Thymus (tissue), 11 donors: ENCODE measurements around the gene LRRC8A. TPM values are rescaled to one million over a fixed set of nuclear protein-coding genes. Genes with fewer than 3 reads are reported as not detected.

Experiments
- DNase-seq, 9 donors: peaks; one replicate each; pipeline ENCODE4 v3.0.0-alpha.2; 2013; ENCODE audit warnings: low spot score in 9 of 9, low read depth in 6 of 9, missing footprints in 1 of 9
- H3K27ac ChIP-seq, 2 donors: one replicate each; pipeline ENCODE4 v1.5.1; 2013; ENCODE audit warnings: control low read depth in 1 of 2, low read depth in 1 of 2, low read length in 1 of 2, mild to moderate bottlenecking in 1 of 2, moderate library complexity in 1 of 2
- H3K27me3 ChIP-seq, 2 donors: one replicate each; pipeline ENCODE4 v1.5.1; 2013; ENCODE audit warnings: low read length in 1 of 2; ENCODE audit not compliant: control insufficient read depth in 2 of 2, insufficient read depth in 1 of 2
- H3K36me3 ChIP-seq, 2 donors: one replicate each; pipeline ENCODE4 v1.5.1; 2013; ENCODE audit warnings: low read length in 1 of 2, mild to moderate bottlenecking in 1 of 2, moderate library complexity in 1 of 2; ENCODE audit not compliant: control insufficient read depth in 2 of 2, insufficient read depth in 2 of 2
- H3K4me1 ChIP-seq, 2 donors: one replicate each; pipeline ENCODE4 v1.5.1; 2013; ENCODE audit warnings: low read length in 2 of 2; ENCODE audit not compliant: control insufficient read depth in 2 of 2, insufficient read depth in 2 of 2
- H3K4me3 ChIP-seq, 2 donors: one replicate each; pipeline ENCODE4 v1.5.1; 2013; ENCODE audit warnings: low read length in 2 of 2, control low read depth in 1 of 2, mild to moderate bottlenecking in 1 of 2
- H3K9me3 ChIP-seq, 2 donors: one replicate each; pipeline ENCODE4 v1.5.1; 2013; ENCODE audit warnings: low read length in 1 of 2, mild to moderate bottlenecking in 1 of 2; ENCODE audit not compliant: control insufficient read depth in 2 of 2, insufficient read depth in 1 of 2
- WGBS: extraction: QIAGEN DNeasy Blood & Tissue Kit; methylation state at CpG from one replicate; pipeline ENCODE4 v1.1.7; 2013; 5-methylcytosine and 5-hydroxymethylcytosine counted together
- polyA plus RNA-seq: library from polyadenylated mRNA; stranded (reverse); fragments of 200-250 nt; gene quantifications from one replicate; pipeline ENCODE4 v1.2.3, GENCODE V29; 2013
- total RNA-seq: library from RNA; stranded (reverse); fragments of 120-200 nt; gene quantifications from one replicate; pipeline ENCODE4 v1.2.4, GENCODE V29; 2013
- donor health status: healthy.

LRRC8A gene
- total and polyA plus RNA-seq, 2 donors = 9.5 to 10.3 TPM

DNA sequence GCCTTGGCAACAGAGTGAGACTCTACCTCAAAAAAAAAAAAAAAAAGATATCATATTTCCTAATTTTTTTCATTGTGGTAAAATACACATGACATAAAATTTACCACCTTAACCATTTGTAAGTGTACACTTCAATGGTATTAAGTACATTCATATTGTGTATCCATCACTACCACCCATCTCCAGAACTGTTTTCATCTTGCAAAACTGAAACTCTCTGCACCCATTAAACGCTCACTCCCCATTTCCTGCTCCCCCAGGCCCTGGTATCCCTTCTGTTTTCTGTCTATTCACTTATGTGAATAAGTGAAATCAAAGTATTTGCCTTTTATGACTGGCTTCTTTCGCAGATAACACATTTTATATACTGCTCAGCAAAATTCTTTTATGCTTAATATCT lies 12.8 kb downstream of the LRRC8A start:
- Histone ChIP-seq H3K27ac (no peak overlapping the region), H3K4me1 (peaks cover 16 to 25% of the 10 kb centered on the region in 2 donors), H3K27me3 (no peaks in the 10 kb centered on the region), H3K36me3 (peaks cover 46 to 61% of the 10 kb centered on the region in 2 donors), H3K4me3 (no peak overlapping the region), H3K9me3 (no peaks in the 10 kb centered on the region)
- 92% methylated on average over 2 of the region's 2 CpGs for WGBS
- DNase-seq = no peak

DNA sequence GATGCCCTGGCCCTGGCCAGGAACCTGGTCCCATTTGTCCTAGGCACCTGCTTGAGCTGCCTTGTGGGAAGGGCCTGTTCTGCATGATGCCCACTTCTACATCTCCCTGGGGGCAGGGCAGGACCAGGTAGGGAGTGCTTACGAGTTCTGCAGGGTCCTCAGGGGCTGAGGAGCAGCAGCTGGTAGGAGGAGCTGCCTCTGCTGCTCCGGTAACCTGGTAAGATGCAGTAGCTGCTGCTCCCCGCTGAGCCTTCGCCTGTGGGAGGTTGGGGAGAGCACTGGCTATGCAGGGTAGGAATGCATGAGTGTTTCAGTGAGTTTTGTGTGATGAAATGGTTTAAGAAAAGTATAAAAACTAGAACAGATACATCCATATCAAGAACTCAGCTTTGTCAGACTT lies 13.6 kb downstream of the LRRC8A start:
- peaks cover 48 to 55% of the 10 kb centered on the region in 2 donors for H3K36me3 ChIP-seq
- peaks cover 22 to 33% of the 10 kb centered on the region in 2 donors for H3K4me1 ChIP-seq
- WGBS = 95% methylated on average over 4 of the region's 4 CpGs
- no peaks in the 10 kb centered on the region for H3K27me3 ChIP-seq
- no peak overlapping the region for H3K4me3 ChIP-seq
- no peak overlapping the region for H3K27ac ChIP-seq
- no peaks in the 10 kb centered on the region for H3K9me3 ChIP-seq
- DNase-seq = no peak

DNA sequence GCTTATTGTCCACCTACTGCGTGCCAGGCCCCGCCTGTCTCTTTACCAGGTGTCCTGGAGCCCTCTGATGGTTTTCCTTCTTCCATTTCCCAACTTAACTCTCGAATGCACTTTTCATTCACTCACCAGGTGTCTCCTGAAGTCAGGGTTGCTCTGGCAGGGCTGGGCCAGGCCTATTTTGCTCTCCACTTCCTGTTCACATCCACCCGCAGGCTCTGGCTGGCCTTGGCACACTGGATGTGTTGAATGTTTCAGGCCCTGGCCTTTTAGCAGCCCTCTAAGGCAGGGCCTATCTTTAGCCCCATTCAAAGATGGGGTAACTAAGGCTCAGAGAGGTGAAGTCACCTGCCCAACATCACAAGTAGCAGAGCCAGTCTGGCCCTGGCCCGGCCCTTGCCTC lies 16.4 kb downstream of the LRRC8A start:
- Histone ChIP-seq H3K9me3 (peaks cover 0 to 2% of the 10 kb centered on the region in 2 donors), H3K36me3 (peaks cover 26 to 31% of the 10 kb centered on the region in 2 donors), H3K27ac (peak overlapping the region; percentile 86 to 90), H3K4me1 (peaks cover 39 to 57% of the 10 kb centered on the region in 2 donors), H3K4me3 (no peak overlapping the region), H3K27me3 (no peaks in the 10 kb centered on the region)
- peak in 1 of 9 donors; percentile 29 for DNase-seq
- WGBS = 70% methylated on average over 5 of the region's 5 CpGs

DNA sequence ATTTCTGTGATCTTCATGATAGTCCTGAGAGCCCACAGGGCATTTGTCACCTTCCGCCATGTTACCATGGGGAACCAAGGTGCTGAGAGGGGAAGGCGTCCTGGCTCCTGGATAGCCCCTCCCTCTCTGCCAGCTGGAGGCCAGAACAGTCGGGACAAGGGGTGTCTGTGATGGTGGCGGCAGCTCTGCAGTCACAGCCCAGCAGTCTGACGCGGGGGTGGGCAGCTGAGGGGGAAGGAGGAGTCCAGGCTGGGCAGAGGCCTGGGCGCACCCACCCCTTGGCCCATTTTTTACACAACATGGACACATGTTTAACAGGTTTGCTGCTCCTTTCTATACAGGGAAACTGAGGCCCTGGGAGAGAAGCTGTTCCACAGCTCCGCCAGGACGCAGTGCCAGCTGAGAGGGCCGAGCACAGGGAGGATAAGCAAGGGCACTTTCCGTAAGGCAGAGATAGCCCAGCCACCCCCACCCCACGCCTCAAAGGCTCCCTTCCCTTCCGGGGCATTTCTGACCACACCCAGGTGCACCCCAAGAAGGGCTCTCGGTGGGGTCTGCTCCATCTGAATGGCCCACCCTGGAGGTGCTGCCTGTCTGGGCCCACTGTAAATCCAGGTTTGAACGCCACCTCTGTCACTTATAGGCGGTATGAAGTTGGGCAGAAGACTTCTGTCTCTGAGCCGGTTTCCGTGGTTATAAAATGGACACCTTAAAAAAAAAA lies 17.1 kb downstream of the LRRC8A start:
- WGBS = 88% methylated on average over 18 of the region's 18 CpGs
- DNase-seq = no peak
- peaks cover 24 to 26% of the 10 kb centered on the region in 2 donors for H3K36me3 ChIP-seq

DNA sequence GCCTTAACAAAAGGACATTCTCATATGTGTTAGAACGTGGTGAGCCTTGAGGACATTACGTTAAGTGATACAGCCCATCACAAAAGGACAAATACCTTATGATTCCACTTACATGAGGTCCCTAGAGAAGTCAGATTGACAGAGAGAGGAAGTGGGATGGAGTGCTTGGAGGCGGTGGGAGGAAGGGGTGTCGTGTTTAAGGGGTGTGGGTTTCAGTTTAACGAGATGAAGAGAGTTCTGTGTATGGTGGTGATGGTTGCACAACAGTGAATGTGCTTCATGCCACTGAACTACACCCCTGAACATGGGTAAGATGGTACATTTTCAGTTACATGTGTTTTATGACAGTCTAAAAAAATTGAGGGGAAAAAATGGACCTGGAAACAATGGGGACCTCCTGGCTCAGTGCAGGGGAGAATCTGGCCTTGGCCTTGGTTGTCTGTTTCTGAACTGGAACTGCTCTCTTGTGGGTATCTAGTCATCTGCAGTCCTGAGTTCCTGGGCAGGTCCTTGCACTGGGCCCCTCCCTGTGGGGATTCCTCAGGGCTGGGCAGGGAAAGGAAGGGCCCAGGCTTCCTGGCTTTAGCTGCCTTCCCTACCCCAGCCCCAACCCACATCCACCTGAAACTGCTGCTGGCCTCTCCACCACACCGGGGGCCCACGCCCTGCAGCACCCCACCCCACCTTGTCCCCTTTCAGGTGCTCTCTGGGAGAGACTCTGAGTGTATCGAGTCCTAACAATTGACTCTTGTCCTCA lies 17.8 kb downstream of the LRRC8A start:
- DNase-seq = peak in 1 of 9 donors; percentile 50
- H3K27ac ChIP-seq = peak overlapping the region; percentile 86 to 90
- no peak overlapping the region for H3K4me3 ChIP-seq
- WGBS = 29% methylated on average over 8 of the region's 8 CpGs
- H3K4me1 ChIP-seq = peaks cover 39 to 69% of the 10 kb centered on the region in 2 donors
- peaks cover 22 to 24% of the 10 kb centered on the region in 2 donors for H3K36me3 ChIP-seq
- H3K9me3 ChIP-seq = peaks cover 0 to 2% of the 10 kb centered on the region in 2 donors
- no peaks in the 10 kb centered on the region for H3K27me3 ChIP-seq

More for the DNA sequence above, 17.1 kb downstream of the LRRC8A start:
- no peak overlapping the region for H3K4me3 ChIP-seq
- peak overlapping the region; percentile 86 to 90 for H3K27ac ChIP-seq
- H3K4me1 ChIP-seq = peaks cover 39 to 64% of the 10 kb centered on the region in 2 donors
- no peaks in the 10 kb centered on the region for H3K27me3 ChIP-seq
- peaks cover 0 to 2% of the 10 kb centered on the region in 2 donors for H3K9me3 ChIP-seq

DNA sequence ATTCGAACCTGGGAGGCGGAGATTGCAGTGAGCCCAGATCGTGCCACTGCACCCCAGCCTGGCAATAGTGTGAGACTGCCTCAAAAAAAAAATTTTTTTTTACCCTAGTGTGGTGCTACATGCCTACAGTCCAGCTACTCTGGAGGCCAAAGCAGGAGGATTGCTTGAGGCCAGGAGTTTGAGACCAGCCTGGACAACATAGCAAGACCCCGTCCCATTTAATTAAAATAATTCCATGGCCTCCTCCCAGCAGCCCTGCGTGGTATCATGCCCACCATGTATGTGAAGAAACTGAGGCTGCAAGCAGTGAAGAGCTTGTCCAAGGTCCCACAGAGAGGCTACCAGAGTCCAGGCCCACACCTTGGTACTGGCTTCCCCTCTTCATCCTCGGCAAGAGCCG lies 19.4 kb downstream of the LRRC8A start:
- Histone ChIP-seq H3K36me3 (peaks cover 13 to 14% of the 10 kb centered on the region in 2 donors), H3K27me3 (no peaks in the 10 kb centered on the region), H3K4me3 (no peak overlapping the region), H3K27ac (peak overlapping the region; percentile 97 to 99), H3K4me1 (peaks cover 39 to 69% of the 10 kb centered on the region in 2 donors), H3K9me3 (peaks cover 0 to 2% of the 10 kb centered on the region in 2 donors)
- 92% methylated on average over 7 of the region's 7 CpGs for WGBS
- DNase-seq = no peak

DNA sequence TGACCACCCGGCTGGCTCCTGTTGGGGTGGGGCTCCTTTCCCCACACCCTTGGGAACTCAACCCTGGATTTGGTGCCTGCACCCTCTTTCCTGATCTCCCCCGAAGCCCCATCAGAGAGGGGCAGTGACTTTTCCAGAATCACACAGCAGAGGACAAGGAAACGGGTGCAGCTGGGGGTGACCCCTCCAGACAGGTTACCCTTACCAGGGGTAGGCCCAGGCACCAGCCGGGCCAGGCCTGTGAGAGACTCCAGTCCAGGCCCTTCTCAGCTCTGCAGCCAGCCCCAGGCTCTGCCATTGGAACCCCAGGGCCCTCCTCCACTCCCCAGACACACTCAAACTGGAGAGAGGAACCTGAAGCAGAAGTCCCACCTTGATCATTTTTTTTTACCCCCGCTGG lies 19.9 kb downstream of the LRRC8A start:
- WGBS = 73% methylated on average over 5 of the region's 5 CpGs
- H3K9me3 ChIP-seq = peaks cover 0 to 2% of the 10 kb centered on the region in 2 donors
- no peak for DNase-seq
- no peak overlapping the region for H3K4me3 ChIP-seq
- peaks cover 39 to 69% of the 10 kb centered on the region in 2 donors for H3K4me1 ChIP-seq
- no peaks in the 10 kb centered on the region for H3K27me3 ChIP-seq
- peaks cover 15 to 16% of the 10 kb centered on the region in 2 donors for H3K36me3 ChIP-seq
- H3K27ac ChIP-seq = peak overlapping the region; percentile 97 to 99

DNA sequence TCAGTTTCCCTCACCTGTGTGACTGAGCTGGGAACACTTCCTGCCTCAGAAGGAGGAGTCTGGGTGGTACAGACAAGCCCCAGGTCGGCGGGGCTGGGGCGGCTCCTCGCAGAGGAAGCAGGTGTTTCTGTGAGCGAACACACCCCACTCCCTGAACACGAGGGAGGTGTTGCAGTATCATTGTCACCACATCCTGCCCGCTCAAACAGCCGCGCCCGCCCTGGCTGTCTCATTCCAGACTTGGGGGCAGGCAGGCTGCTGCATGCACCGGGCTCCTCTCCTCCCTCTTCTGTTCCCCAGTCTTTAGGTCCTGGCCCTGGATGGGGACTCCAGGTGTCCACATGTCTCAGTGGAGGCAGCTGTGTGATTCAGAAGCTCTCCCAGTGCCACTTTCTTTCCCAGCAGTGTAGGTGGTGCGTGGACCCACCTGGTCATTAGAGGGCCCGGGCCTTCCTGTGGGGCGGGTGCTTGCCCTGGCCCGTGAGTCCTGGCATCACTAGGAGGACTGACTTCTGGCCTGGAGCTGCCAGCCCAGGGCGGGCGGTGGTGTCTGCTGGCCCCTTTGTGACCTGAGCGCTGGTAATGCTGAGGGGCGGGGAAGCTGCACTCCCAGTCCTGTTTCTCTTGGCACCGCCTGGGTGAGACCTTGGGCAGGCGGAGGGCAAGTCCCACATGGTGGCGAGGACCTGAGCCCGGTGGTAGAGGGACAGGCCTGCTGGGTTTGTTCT lies 20.6 kb downstream of the LRRC8A start:
- H3K9me3 ChIP-seq = peaks cover 0 to 2% of the 10 kb centered on the region in 2 donors
- peaks cover 16 to 19% of the 10 kb centered on the region in 2 donors for H3K36me3 ChIP-seq
- WGBS = 36% methylated on average over 23 of the region's 23 CpGs
- H3K4me3 ChIP-seq = peak overlapping the region; percentile 14 to 25
- peaks cover 39 to 69% of the 10 kb centered on the region in 2 donors for H3K4me1 ChIP-seq
- no peaks in the 10 kb centered on the region for H3K27me3 ChIP-seq
- peak overlapping the region; percentile 97 to 99 for H3K27ac ChIP-seq
- peak; percentile 67 to 95 (median 84) for DNase-seq
